Thyroid gland (tissue), 4 donors: ENCODE results near the gene AKNA.

ENCODE experiments used
- POLR2A ChIP-seq, 2 donors: fragments of 450-650 bp; IDR thresholded peaks; one replicate each; pipeline ENCODE4 v1.6.1; 2017; ENCODE audit warnings: antibody characterized with exemption in 2 of 2, mild to moderate bottlenecking in 2 of 2, moderate library complexity in 1 of 2
- TF ChIP-seq, protein P1 (sequence below), 6 experiments: fragments of 200-600 bp in 3 of 6; fragments of 450-650 bp in 3 of 6; sonication (generic) in 3 of 6; IDR thresholded peaks; one replicate each; pipeline ENCODE4 v1.5.1; 2016 to 2019; ENCODE audit warnings: antibody characterized with exemption in 6 of 6, mild to moderate bottlenecking in 2 of 6, inconsistent platforms in 1 of 6, moderate library complexity in 1 of 6

DNA sequence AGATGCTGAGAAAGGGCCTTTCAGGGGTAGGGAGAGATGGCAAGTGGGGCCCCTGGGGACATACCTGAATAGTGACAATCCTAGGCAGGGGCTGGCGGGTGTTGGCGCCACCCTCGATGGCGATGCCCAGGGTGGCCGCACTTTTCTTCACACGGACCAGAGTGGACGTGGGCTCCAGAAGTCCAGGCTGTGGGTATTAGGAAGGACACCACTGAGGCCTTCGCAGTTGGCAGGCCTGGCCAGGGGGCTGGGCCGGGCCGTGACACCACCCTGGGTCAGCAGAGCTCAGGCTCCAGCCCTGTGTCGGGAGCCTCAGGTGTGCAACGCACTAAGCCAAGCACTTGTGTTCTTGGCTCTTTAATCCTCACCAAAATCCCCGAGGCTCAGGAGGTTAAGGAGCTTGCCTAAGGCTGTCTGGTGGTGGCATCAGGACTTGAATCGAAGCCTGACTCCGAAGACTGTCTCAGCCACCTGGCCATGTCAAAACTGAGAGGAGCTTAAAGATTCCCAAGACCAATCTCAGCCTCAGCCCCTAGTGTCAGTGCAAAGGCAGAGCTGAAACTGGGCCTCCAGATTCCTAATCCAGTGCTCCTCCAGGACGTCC is 15.5 kb upstream of the AKNA start:
- TF ChIP-seq, protein P1, sequence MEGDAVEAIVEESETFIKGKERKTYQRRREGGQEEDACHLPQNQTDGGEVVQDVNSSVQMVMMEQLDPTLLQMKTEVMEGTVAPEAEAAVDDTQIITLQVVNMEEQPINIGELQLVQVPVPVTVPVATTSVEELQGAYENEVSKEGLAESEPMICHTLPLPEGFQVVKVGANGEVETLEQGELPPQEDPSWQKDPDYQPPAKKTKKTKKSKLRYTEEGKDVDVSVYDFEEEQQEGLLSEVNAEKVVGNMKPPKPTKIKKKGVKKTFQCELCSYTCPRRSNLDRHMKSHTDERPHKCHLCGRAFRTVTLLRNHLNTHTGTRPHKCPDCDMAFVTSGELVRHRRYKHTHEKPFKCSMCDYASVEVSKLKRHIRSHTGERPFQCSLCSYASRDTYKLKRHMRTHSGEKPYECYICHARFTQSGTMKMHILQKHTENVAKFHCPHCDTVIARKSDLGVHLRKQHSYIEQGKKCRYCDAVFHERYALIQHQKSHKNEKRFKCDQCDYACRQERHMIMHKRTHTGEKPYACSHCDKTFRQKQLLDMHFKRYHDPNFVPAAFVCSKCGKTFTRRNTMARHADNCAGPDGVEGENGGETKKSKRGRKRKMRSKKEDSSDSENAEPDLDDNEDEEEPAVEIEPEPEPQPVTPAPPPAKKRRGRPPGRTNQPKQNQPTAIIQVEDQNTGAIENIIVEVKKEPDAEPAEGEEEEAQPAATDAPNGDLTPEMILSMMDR (IDR thresholded peaks at IDR 0.05) = no peak
- no peak for TF ChIP-seq POLR2A (IDR thresholded peaks at IDR 0.05)
